GM20000 (cell line): ENCODE data around the gene C4BPA.

Experiments
- DNase-seq: peaks from one replicate; pipeline ENCODE4 v3.0.0; 2012; ENCODE audit warnings: low spot score
- TF ChIP-seq, protein P1 (sequence below): IDR thresholded peaks from 2 replicates; pipeline ENCODE4 v1.5.1; 2012; ENCODE audit warnings: mild to moderate bottlenecking, control low read depth; ENCODE audit errors: extremely low read depth, missing control alignments

C4BPA gene

DNA sequence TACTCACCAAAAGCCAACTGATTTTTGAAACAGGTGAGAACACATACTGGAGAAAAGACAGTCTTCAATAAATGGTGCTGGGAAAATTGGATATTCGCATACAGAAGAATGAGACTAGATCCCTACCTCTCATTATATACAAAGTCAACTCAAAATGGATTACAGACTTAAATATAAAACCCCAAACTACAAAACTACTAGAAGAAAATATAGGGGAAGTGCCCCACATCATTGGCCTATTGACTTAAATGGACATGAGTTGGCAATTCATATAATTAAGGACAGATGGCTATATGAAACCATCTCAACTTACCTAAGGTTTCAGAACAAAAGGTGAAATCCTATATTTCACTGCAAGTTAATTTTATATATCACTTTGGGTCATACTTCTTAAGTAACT, 60.1 kb downstream of the C4BPA start:
- TF ChIP-seq, protein P1, sequence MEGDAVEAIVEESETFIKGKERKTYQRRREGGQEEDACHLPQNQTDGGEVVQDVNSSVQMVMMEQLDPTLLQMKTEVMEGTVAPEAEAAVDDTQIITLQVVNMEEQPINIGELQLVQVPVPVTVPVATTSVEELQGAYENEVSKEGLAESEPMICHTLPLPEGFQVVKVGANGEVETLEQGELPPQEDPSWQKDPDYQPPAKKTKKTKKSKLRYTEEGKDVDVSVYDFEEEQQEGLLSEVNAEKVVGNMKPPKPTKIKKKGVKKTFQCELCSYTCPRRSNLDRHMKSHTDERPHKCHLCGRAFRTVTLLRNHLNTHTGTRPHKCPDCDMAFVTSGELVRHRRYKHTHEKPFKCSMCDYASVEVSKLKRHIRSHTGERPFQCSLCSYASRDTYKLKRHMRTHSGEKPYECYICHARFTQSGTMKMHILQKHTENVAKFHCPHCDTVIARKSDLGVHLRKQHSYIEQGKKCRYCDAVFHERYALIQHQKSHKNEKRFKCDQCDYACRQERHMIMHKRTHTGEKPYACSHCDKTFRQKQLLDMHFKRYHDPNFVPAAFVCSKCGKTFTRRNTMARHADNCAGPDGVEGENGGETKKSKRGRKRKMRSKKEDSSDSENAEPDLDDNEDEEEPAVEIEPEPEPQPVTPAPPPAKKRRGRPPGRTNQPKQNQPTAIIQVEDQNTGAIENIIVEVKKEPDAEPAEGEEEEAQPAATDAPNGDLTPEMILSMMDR = no peak
- DNase-seq = no peak

DNA sequence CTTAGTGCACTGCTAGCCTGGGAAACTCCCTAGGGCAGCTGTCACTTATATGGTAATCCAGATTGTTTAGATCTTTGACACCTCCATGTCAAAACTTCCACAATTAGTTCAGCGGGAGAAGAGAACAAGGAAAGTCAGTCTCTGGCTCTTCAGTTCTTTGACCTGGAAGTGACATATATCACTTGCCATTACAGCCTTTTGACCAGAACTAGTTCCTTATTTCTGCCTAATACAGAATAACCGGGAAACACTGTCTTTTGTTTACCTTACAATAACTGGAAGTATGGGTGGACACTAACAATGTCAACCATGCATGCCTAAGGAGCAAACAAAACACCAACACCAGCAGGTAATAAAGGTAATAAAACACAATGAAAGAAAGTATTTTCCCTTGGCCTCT, 68.3 kb downstream of the C4BPA start:
- no peak for DNase-seq
- TF ChIP-seq, protein P1 = no peak

DNA sequence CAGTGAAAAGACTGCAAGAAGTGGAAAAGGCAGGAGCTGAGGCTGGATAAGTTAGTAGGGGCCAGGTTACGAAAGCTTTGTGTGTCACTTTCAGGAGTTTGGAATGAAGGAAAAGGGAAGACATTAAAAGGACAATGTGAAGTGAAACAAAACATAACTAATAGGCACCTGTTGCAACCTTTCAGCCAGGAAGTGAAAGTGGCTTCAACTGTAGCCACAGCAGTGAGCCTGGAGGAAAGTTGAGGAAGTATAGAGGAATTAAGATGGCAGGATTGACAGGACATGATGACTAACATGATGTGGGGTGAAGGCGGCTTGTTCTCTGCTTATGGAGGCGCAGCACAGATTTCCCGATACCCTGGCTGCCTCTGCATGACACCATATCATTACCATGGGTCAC, 68.9 kb downstream of the C4BPA start:
- TF ChIP-seq, protein P1 = no peak
- DNase-seq = no peak

DNA sequence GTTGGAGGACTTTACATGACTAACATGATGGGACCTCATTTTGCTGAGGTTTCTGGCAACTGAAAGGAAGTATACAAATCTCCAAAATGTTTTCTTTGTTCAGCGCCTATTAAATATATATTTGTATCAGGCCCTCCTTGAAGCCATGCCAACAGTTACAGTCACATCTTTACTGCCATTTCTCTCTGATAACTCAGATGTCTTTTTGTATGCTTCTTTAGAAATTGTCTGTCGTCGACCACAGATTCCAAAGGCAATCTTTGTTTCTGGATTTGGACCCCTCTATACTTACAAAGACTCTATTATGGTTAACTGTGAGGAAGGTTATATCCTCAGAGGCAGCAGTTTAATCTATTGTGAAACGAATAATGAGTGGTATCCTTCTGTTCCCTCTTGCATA, 69.4 kb downstream of the C4BPA start:
- TF ChIP-seq, protein P1 = no peak
- no peak for DNase-seq

DNA sequence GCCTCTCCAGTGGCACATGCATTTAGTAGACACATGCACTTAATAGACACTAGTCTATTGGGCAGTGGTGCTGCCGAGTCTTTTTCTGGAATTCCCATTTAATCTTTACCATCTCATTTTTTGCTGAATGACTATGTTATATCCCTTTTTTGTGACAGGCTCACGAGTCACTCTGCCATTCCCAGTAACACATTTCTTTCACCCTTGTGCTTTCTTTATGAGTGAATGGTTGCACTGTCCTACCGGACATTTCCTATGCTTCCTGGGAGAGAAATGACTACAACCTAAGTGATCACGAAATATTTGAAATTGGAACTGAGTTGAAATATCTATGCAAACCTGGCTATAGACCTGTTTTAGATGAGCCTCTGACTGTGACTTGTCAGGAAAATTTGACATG, 70.9 kb downstream of the C4BPA start:
- TF ChIP-seq, protein P1 = no peak
- no peak for DNase-seq

DNA sequence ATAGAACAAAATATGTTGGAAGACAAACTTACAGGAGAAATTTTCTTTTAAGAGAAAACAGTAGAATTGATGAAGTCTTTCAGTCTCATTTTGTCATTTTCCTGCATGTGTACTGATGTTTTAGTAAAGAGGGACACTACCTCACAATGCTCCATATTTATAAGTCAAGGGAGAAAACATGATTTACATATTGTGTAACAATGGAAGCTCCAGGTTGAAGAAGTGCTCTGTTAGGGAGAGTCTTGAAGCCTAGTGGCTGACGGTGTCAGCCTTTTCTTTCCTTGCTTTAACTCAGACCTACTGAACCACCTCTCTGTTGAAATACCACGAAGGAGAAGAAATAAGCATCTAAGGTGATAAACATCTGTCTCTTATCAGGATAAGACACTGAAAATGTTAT, 75.0 kb downstream of the C4BPA start:
- TF ChIP-seq, protein P1 = no peak

DNA sequence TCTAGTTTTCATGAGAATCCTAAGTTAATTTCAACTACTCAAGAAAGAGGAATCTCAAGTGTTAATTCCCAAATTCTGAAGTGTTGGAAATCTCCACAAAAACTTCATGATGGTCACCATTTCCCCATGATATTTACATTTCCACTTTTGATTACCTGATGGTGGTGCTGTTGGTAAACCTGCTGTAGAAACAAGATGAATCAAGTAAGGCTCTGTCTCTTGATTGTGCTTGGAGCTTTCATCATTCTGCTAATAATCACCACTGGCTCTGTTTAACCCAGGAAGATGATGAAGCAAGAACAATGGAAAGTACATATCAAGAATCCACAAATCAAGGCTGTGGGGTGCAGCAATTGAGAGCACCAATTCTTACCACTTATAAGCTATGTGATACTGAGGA, 77.8 kb downstream of the C4BPA start:
- no peak for DNase-seq
- TF ChIP-seq, protein P1 = no peak

More for the DNA sequence above, 75.0 kb downstream of the C4BPA start:
- no peak for DNase-seq
